ENCODE data around the gene SLC5A8.

SLC5A8 gene

DNA sequence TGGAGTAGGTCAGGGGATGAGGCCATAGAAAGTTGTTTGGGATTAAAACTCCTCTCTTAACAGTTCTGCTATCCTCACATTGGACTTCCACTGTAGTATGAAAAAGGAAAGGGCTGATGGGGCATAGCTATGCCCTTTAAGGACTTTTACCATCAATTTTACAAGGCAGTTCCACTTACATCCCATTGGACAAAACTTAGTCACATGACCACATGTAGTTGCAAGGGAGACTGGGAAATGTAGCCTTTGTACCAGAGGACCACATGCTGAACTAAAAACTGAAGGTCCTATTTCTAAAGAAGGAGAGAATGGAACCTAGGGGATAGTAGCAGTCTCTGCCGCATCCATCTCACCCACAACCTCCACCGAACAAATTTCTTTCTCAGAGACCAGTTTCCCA, 6.8 kb upstream of the SLC5A8 start:
- Histone ChIP-seq H4K20me1 (ENCODE audit: control insufficient read depth, insufficient read depth, low read depth, low read length) (no peaks in the 10 kb centered on the region), H3K9me3 (ENCODE audit: control insufficient read depth, insufficient read depth, low read length) (peaks cover 7% of the 10 kb centered on the region; the same call in 1 of the 2 replicates), H3K9me2 (replicated peaks; ENCODE audit: control insufficient read depth, low read length) (no peaks in the 10 kb centered on the region), H3K4me3 (ENCODE audit: low read length) (no peak overlapping the region), H3K4me1 (ENCODE audit: control insufficient read depth, low read length) (no peaks in the 10 kb centered on the region), H3K27me3 (ENCODE audit: control insufficient read depth, low read length) (0 out of 2 replicates have a peak, but pooled peaks cover 3% of the 10 kb centered on the region), H3K4me2 (ENCODE audit: low read length) (no peak overlapping the region), H3K79me2 (ENCODE audit: control insufficient read depth, low read length) (no peaks in the 10 kb centered on the region), H3K27ac (ENCODE audit: low read depth, low read length) (no peak overlapping the region), H3K36me3 (ENCODE audit: control insufficient read depth, low read length) (no peaks in the 10 kb centered on the region), H3F3A (ENCODE audit: control insufficient read depth, insufficient read depth) (no peaks in the 10 kb centered on the region)
- TF ChIP-seq, protein P1, sequence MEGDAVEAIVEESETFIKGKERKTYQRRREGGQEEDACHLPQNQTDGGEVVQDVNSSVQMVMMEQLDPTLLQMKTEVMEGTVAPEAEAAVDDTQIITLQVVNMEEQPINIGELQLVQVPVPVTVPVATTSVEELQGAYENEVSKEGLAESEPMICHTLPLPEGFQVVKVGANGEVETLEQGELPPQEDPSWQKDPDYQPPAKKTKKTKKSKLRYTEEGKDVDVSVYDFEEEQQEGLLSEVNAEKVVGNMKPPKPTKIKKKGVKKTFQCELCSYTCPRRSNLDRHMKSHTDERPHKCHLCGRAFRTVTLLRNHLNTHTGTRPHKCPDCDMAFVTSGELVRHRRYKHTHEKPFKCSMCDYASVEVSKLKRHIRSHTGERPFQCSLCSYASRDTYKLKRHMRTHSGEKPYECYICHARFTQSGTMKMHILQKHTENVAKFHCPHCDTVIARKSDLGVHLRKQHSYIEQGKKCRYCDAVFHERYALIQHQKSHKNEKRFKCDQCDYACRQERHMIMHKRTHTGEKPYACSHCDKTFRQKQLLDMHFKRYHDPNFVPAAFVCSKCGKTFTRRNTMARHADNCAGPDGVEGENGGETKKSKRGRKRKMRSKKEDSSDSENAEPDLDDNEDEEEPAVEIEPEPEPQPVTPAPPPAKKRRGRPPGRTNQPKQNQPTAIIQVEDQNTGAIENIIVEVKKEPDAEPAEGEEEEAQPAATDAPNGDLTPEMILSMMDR (IDR thresholded peaks at IDR 0.05; ENCODE audit: low read depth, low read length, poor library complexity, severe bottlenecking): no peak
- TF ChIP-seq EZH2phosphoT487 (IDR thresholded peaks at IDR 0.05; ENCODE audit: borderline replicate concordance, low read length): no peak

DNA sequence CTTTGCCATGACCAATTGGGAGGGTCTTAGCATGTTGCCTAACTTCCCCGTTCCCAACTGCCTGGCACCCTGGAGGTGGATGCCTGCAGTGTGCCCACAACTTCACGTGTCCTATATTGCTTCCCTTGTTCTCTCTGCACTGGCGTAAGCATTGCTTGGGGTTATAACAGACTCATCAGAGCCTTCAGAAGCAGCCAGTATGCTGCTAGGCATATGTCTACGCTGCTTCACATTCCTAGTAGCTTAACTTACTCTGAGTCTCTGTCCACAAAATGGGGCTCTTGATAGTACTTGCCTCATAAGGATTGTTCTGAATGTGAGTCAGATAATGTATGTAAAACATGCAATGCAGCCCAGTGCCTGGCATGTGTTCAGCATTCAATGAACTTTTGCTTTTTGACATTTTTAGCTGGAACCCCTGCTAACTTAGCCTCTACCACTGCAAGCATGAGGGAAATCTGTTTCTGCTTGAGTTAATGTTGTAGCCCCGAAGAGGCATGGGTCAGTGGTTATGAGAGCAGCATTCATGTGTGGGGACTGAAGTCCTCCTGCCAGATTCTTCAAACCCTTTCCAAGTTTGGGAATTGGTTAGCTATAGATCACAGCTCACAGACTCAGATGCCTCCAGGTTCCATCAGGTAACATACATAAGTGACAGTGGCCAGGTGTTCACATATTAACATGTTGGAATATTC, 2.8 kb downstream of the SLC5A8 start:
- Histone ChIP-seq H3K9me3 (ENCODE audit: control insufficient read depth, insufficient read depth, low read length) (no peaks in the 10 kb centered on the region), H3K27me3 (ENCODE audit: control insufficient read depth, low read length) (peaks cover 5% of the 10 kb centered on the region), H4K20me1 (ENCODE audit: control insufficient read depth, insufficient read depth, low read depth, low read length) (no peaks in the 10 kb centered on the region), H3K9me2 (replicated peaks; ENCODE audit: control insufficient read depth, low read length) (no peaks in the 10 kb centered on the region), H3K4me2 (ENCODE audit: low read length) (no peak overlapping the region), H3K36me3 (ENCODE audit: control insufficient read depth, low read length) (no peaks in the 10 kb centered on the region), H3K4me1 (ENCODE audit: control insufficient read depth, low read length) (no peaks in the 10 kb centered on the region), H3F3A (ENCODE audit: control insufficient read depth, insufficient read depth) (no peaks in the 10 kb centered on the region), H3K79me2 (ENCODE audit: control insufficient read depth, low read length) (no peaks in the 10 kb centered on the region), H3K27ac (ENCODE audit: low read depth, low read length) (no peak overlapping the region), H3K4me3 (ENCODE audit: low read length) (no peak overlapping the region)
- TF ChIP-seq EZH2phosphoT487 (IDR thresholded peaks at IDR 0.05; ENCODE audit: borderline replicate concordance, low read length): no peak
- TF ChIP-seq, protein P1 (IDR thresholded peaks at IDR 0.05; ENCODE audit: low read depth, low read length, poor library complexity, severe bottlenecking): no peak

DNA sequence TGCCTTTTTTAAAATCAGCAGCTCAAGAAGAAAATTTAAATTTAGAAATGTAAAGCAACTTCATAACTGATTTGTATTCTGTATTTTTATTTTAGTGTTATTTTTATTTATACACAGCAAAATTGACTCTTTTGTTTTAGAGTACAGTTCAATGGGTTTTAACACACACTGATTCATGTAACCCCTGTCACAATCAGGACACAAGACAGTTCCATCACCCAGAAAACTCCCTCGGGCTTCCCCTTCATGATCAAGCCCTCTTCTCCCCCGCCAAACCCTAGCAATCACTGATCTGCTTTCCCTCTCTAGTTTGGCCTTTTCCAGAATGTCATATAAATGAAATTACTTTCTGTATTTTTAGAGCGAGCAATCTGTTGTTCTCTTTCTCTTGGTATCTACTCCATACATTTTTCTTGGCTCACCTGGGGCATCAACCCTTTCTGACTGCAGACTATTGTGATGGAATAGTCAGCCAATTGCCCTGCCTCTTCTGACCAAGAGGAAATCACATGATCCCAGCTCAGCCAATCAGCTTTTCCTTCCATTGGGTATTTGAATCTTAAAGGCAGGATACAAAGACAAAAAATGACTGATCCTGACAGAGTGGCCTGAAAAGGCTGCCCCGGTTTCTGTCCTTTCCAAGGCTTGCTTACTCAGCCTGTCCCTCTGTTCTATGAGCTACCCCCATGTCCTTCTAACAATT, 5.3 kb downstream of the SLC5A8 start:
- no peak overlapping the region for H3K27ac ChIP-seq (ENCODE audit: low read depth, low read length)

More for the DNA sequence above, 5.3 kb downstream of the SLC5A8 start:
- Histone ChIP-seq H3K36me3 (ENCODE audit: control insufficient read depth, low read length) (no peaks in the 10 kb centered on the region), H3K27me3 (ENCODE audit: control insufficient read depth, low read length) (peaks cover 13% of the 10 kb centered on the region), H3K4me3 (ENCODE audit: low read length) (no peak overlapping the region), H3F3A (ENCODE audit: control insufficient read depth, insufficient read depth) (no peaks in the 10 kb centered on the region), H3K79me2 (ENCODE audit: control insufficient read depth, low read length) (no peaks in the 10 kb centered on the region), H3K4me2 (ENCODE audit: low read length) (no peak overlapping the region), H3K9me3 (ENCODE audit: control insufficient read depth, insufficient read depth, low read length) (no peaks in the 10 kb centered on the region), H4K20me1 (ENCODE audit: control insufficient read depth, insufficient read depth, low read depth, low read length) (no peaks in the 10 kb centered on the region), H3K9me2 (replicated peaks; ENCODE audit: control insufficient read depth, low read length) (no peaks in the 10 kb centered on the region), H3K4me1 (ENCODE audit: control insufficient read depth, low read length) (no peaks in the 10 kb centered on the region)
- TF ChIP-seq, protein P1 (IDR thresholded peaks at IDR 0.05; ENCODE audit: low read depth, low read length, poor library complexity, severe bottlenecking): no peak
- no peak for TF ChIP-seq EZH2phosphoT487 (IDR thresholded peaks at IDR 0.05; ENCODE audit: borderline replicate concordance, low read length)

All from DOHH2 (cell line).